Kidney (tissue), 14 donors: Measurements from ENCODE around the gene PAX7. TPM values are rescaled to one million over a fixed set of nuclear protein-coding genes. Genes with fewer than 3 reads are reported as not detected.

Source experiments
- DNase-seq, 5 donors: peaks; one replicate each; pipeline ENCODE4 v3.0.0-alpha.2; 2013 to 2020
- FAIRE-seq: peaks from 2 replicates; lab custom pipeline; 2012; peaks lifted over from hg19 to GRCh38; lab: Jason Lieb, UNC
- H3K27ac ChIP-seq, 2 donors: one replicate each; pipeline ENCODE4 v1.7.0; 2013; ENCODE audit warnings: low read depth in 2 of 2, low read length in 2 of 2, inconsistent platforms in 1 of 2
- H3K27me3 ChIP-seq: one replicate; pipeline ENCODE4 v1.7.1; 2013; ENCODE audit warnings: low read length, inconsistent platforms; ENCODE audit not compliant: control insufficient read depth, insufficient read depth
- H3K36me3 ChIP-seq, 3 donors: one replicate each; pipeline versions ENCODE4 v1.7.0 to v1.7.1; 2013; ENCODE audit warnings: low read length in 3 of 3, control low read depth in 1 of 3, inconsistent platforms in 1 of 3; ENCODE audit not compliant: insufficient read depth in 3 of 3, control insufficient read depth in 2 of 3
- H3K4me1 ChIP-seq, 3 donors: one replicate each; pipeline versions ENCODE4 v1.7.0 to v1.7.1; 2013; ENCODE audit warnings: low read length in 3 of 3, inconsistent platforms in 1 of 3, low read depth in 1 of 3; ENCODE audit not compliant: control insufficient read depth in 2 of 3, insufficient read depth in 2 of 3
- H3K4me3 ChIP-seq, 3 donors: one replicate each; pipeline versions ENCODE4 v1.7.0 to v1.8.1; 2013; ENCODE audit warnings: low read length in 3 of 3, control low read depth in 1 of 3, inconsistent platforms in 1 of 3
- H3K9ac ChIP-seq, 3 donors: one replicate each; pipeline versions ENCODE4 v1.7.0 to v1.7.1; 2013; ENCODE audit warnings: low read length in 3 of 3, control low read depth in 1 of 3, inconsistent platforms in 1 of 3
- H3K9me3 ChIP-seq, 3 donors: one replicate each; pipeline versions ENCODE4 v1.7.0 to v1.7.1; 2013; ENCODE audit warnings: low read length in 3 of 3, control low read depth in 1 of 3, inconsistent platforms in 1 of 3; ENCODE audit not compliant: control insufficient read depth in 2 of 3, insufficient read depth in 1 of 3
- CTCF ChIP-seq: IDR thresholded peaks from 3 replicates; pipeline ENCODE4 v1.5.1; 2012; ENCODE audit warnings: mild to moderate bottlenecking, moderate library complexity, borderline replicate concordance; ENCODE audit not compliant: insufficient read depth; ENCODE audit errors: extremely low read depth
- intact Hi-C: fragments of 100-400 bp; cut with DNase I; formaldehyde crosslinking; loops from one replicate; pipeline ENCODE4 v1.11.1; 2022
- polyA plus RNA-seq: library from polyadenylated mRNA; stranded (reverse); fragments of 350-450 nt; fragmentation: Illumina TruSeq; extraction: RNeasy Lipid Tissue Mini Kit (QIAGEN cat#74804); gene quantifications from one replicate; pipeline ENCODE4 v1.2.3, GENCODE V29; 2014; ENCODE audit warnings: low read depth, low replicate concordance; ENCODE audit not compliant: insufficient read depth
- total RNA-seq: library from RNA; stranded (reverse); fragmentation: NEBNext Ultra II Directional; extraction: Animal tissue kit (Norgen Biotek cat#: 25700); gene quantifications from one replicate; pipeline ENCODE4 v1.2.1, GENCODE V29; 2021
- donor health status: control.
- donor health status: control.
- donor health status: control.
- donor health status: control.
- donor health status: control.
- donor health status: DM: yes; HTN: yes; CAD: no.
- donor health status: Normal renal cell carcinoma (clear cell type).

PAX7 gene
- total and polyA plus RNA-seq, 2 donors from 2014 or later: not detected

- FAIRE-seq: no peak
- peaks cover 4% of the 10 kb centered on the region for H3K27me3 ChIP-seq
Observed at GRCh38 chr1:18673976-18674375, 43.3 kb downstream of the PAX7 start.

GRCh38 chr1:18676332-18676781, 45.7 kb downstream of the PAX7 start:
- intact Hi-C loops: no loop called here
- Histone ChIP-seq H3K9ac (no peak overlapping the region), H3K9me3 (peaks cover 0 to 2% (median 0%) of the 10 kb centered on the region in 3 donors), H3K4me1 (no peaks in the 10 kb centered on the region), H3K4me3 (no peak overlapping the region), H3K27ac (no peak overlapping the region), H3K36me3 (no peaks in the 10 kb centered on the region), H3K27me3 (peaks cover 4% of the 10 kb centered on the region)
- DNase-seq (peak in 4 of 5 donors; percentile 37 to 54 (median 48)), FAIRE-seq (no peak)
- no peak for TF ChIP-seq CTCF

More at GRCh38 chr1:18673976-18674375, 43.3 kb downstream of the PAX7 start:
- DNase-seq: no peak
- Histone ChIP-seq H3K36me3 (no peaks in the 10 kb centered on the region), H3K4me3 (no peak overlapping the region), H3K9ac (no peak overlapping the region), H3K27ac (no peak overlapping the region), H3K9me3 (no peaks in the 10 kb centered on the region), H3K4me1 (no peaks in the 10 kb centered on the region)
- TF ChIP-seq CTCF: no peak
- intact Hi-C loops: no loop called here

- no peak overlapping the region for H3K4me3 ChIP-seq
- no peak for FAIRE-seq
- peaks cover 6% of the 10 kb centered on the region for H3K27me3 ChIP-seq
- peak; percentile 42 for TF ChIP-seq CTCF
- H3K27ac ChIP-seq: no peak overlapping the region
- intact Hi-C loops: no loop called here
- H3K9ac ChIP-seq: no peak overlapping the region
- H3K9me3 ChIP-seq: peaks cover 0 to 2% (median 0%) of the 10 kb centered on the region in 3 donors
- H3K36me3 ChIP-seq: no peaks in the 10 kb centered on the region
- no peaks in the 10 kb centered on the region for H3K4me1 ChIP-seq
- peak in 1 of 5 donors; percentile 23 for DNase-seq
Observed at GRCh38 chr1:18681423-18681835, 50.8 kb downstream of the PAX7 start.

GRCh38 chr1:18682375-18682774, 51.7 kb downstream of the PAX7 start:
- intact Hi-C loops: no loop called here
- DNase-seq (no peak), FAIRE-seq (no peak)
- H3K4me3 ChIP-seq: no peak overlapping the region
- peaks cover 0 to 2% (median 0%) of the 10 kb centered on the region in 3 donors for H3K9me3 ChIP-seq
- H3K36me3 ChIP-seq: no peaks in the 10 kb centered on the region
- no peak overlapping the region for H3K27ac ChIP-seq
- H3K4me1 ChIP-seq: no peaks in the 10 kb centered on the region
- H3K9ac ChIP-seq: no peak overlapping the region
- peaks cover 5% of the 10 kb centered on the region for H3K27me3 ChIP-seq
- no peak for TF ChIP-seq CTCF
